GM12874 (cell line): ENCODE results near the gene ARAP1.

ENCODE experiments used
- CTCF ChIP-seq: IDR thresholded peaks from 2 replicates; pipeline ENCODE4 v1.5.1; 2011; ENCODE audit warnings: low read depth, mild to moderate bottlenecking, control low read depth, low read length, moderate library complexity; ENCODE audit not compliant: insufficient read depth

Gene ARAP1

GRCh38 chr11:72718101-72718501 lies 34.1 kb downstream of the ARAP1 start:
- TF ChIP-seq CTCF, result no peak

- TF ChIP-seq CTCF, result no peak
These were observed 35.3 kb downstream of the ARAP1 start for GRCh38 chr11:72716788-72717435.

- TF ChIP-seq CTCF, result no peak
These were observed 35.9 kb downstream of the ARAP1 start for GRCh38 chr11:72716290-72716689.

DNA sequence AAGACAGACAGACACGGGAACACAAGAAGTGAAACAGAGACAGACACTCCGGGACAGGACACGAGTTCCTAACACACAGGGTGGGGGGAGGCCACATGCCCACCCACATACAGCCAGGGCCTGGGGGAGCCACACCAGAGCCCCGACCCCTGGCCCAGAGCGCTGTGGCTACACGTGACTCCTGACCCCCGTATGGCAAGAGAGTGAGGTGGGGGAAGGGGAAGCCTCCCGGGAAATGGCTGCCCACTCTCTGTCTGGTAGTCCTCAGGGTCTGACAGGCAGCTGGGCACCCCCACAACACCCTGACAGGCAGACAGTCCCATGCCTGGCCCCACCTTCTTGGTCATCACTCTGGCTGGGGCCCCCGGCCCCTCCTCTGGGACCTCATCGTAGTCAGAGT lies 39.4 kb downstream of the ARAP1 start:
- TF ChIP-seq CTCF, result no peak

DNA sequence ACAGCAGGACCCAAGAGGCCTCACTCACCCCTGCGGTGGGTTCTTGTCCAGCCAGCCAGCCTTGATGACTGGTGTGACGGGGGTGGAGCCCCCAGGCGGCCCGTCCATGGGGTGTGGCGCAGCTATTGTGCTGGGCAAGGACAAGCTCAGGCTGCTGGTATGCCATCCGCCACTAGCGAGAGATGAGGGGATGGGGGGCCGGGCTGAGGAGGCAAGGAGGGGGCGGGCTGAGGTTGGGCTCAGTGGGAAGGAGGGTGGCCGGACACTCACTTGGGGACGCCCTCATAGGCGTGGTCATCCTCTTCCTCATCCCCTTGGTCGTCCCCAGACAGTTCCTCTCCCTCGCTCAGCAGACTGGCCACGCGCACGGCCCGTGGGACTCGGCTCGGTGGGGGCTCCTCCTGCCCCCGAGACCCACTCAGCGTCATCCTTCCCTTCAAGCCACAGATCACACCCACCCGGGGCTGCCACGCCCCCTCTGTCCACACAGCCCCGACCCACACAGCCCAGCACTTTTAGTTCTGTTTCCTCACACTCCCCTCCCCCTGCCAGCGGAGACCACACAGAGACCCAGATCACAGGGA lies 39.9 kb downstream of the ARAP1 start:
- TF ChIP-seq CTCF, result no peak

GRCh38 chr11:72711141-72711540 lies 41.1 kb downstream of the ARAP1 start:
- TF ChIP-seq CTCF, result no peak

DNA sequence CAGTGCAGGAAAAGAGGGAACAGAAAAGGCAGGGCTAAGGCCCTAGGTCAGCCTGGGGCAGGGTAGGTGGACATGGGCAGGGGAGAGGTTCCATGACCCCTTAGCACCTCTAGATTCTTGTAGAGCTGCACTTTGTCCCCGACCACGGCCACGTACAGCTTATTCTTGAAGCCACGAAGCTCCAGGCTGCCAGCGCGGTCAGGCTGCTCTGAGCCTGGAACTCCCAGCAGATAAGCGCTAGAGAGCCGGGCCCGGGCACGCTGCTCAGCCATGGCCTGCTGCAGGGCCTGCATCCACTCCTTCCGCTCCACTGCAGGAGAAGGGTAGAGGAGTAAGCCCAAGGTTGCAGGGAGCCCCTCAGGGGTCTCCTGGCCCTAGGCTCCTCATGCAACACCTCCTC lies 41.9 kb downstream of the ARAP1 start:
- TF ChIP-seq CTCF, result no peak
